Gastrocnemius medialis (tissue), 4 donors: ENCODE data around the gene MARK2.
A peak's percentile ranks its signal among the peaks of the same experiment; 100 is the strongest.

Experiments
- CTCF ChIP-seq, 5 experiments: fragments of 450-650 bp in 3 of 5; fragments of 200-600 bp in 2 of 5; sonication (generic) in 2 of 5; IDR thresholded peaks in 4 of 5; conservative IDR thresholded peaks in 1 of 5; 1 replicate in 4 of 5; 2 replicates in 1 of 5; pipeline ENCODE4 v1.5.1; 2016 to 2019; ENCODE audit warnings: antibody characterized with exemption in 5 of 5, mild to moderate bottlenecking in 3 of 5, moderate library complexity in 3 of 5
- POLR2A ChIP-seq, 2 donors: fragments of 450-650 bp; IDR thresholded peaks; one replicate each; pipeline ENCODE4 v1.6.1; 2017; ENCODE audit warnings: antibody characterized with exemption in 2 of 2, mild to moderate bottlenecking in 2 of 2, moderate library complexity in 2 of 2

- TF ChIP-seq CTCF (IDR thresholded peaks at IDR 0.05 in 4 of 5, conservative IDR thresholded peaks at IDR 0.05 in 1 of 5): peak; percentile 42 to 56 (median 53)
- peak in 1 of 2 donors; percentile 24 for TF ChIP-seq POLR2A (IDR thresholded peaks at IDR 0.05)
Observed at GRCh38 chr11:63871962-63872799, 33.3 kb downstream of the MARK2 start.
